Gastroesophageal sphincter (tissue), 3 donors: ENCODE results near the gene AP3D1.

Experiments used
- CTCF ChIP-seq, 4 experiments: fragments of 200-600 bp in 2 of 4; fragments of 450-650 bp in 2 of 4; sonication (generic) in 1 of 4; IDR thresholded peaks; one replicate each; pipeline ENCODE4 v1.5.1; 2017 to 2019; ENCODE audit warnings: antibody characterized with exemption in 4 of 4, mild to moderate bottlenecking in 2 of 4, moderate library complexity in 2 of 4
- EP300 ChIP-seq: sonication (generic); formaldehyde crosslinking; IDR thresholded peaks from one replicate; pipeline ENCODE4 v1.6.1; 2017; ENCODE audit warnings: antibody characterized with exemption, mild to moderate bottlenecking

GRCh38 chr19:2114821-2115220 lies 36.5 kb downstream of the AP3D1 start:
- TF ChIP-seq CTCF (IDR thresholded peaks at IDR 0.05) = no peak
- TF ChIP-seq EP300 = no peak
